Esophagus muscularis mucosa (tissue), 4 donors: ENCODE measurements around the gene PDPN.

Source experiments
- CTCF ChIP-seq, 3 experiments: fragments of 200-600 bp in 2 of 3; fragments of 450-650 bp in 1 of 3; sonication (generic) in 2 of 3; IDR thresholded peaks; one replicate each; pipeline ENCODE4 v1.5.1; 2017 to 2019; ENCODE audit warnings: antibody characterized with exemption in 3 of 3, mild to moderate bottlenecking in 2 of 3, moderate library complexity in 1 of 3
- EP300 ChIP-seq: sonication (generic); formaldehyde crosslinking; IDR thresholded peaks from one replicate; pipeline ENCODE4 v1.6.1; 2017; ENCODE audit warnings: antibody characterized with exemption
- POLR2A ChIP-seq: fragments of 450-650 bp; IDR thresholded peaks from one replicate; pipeline ENCODE4 v1.6.1; 2017; ENCODE audit warnings: antibody characterized with exemption, moderate library complexity, mild to moderate bottlenecking, low read depth
- POLR2AphosphoS5 ChIP-seq, 2 donors: sonication (generic); formaldehyde crosslinking; IDR thresholded peaks; one replicate each; pipeline ENCODE4 v1.6.1; 2017; ENCODE audit warnings: antibody characterized with exemption in 2 of 2

- no peak for TF ChIP-seq EP300
- no peak for TF ChIP-seq CTCF (IDR thresholded peaks at IDR 0.05)
- TF ChIP-seq POLR2AphosphoS5 (IDR thresholded peaks at IDR 0.05): no peak
- no peak for TF ChIP-seq POLR2A
These were observed 2.2 kb upstream of the PDPN start for GRCh38 chr1:13581446-13581845.
